ENCODE measurements around the gene PSMB10.

- TF ChIP-seq CTCF (IDR thresholded peaks at IDR 0.05) (no peak), POLR2AphosphoS5 (IDR thresholded peaks at IDR 0.05) (peak in 2 of 3 donors; percentile 7 to 32), POLR2A (IDR thresholded peaks at IDR 0.05) (peak; percentile 34 to 85), EP300 (IDR thresholded peaks at IDR 0.05) (no peak)
Observed at GRCh38 chr16:67968400-67969253, 32.0 kb upstream of the PSMB10 start, which contains the start of gene SLC12A4.

Data from suprapubic skin (tissue), 4 donors.